CD4-positive, alpha-beta memory T cell (primary cell): ENCODE data around the gene GPT2. TPM values are rescaled to one million over a fixed set of nuclear protein-coding genes. Genes with fewer than 3 reads are reported as not detected.

ENCODE experiments used
- CTCF ChIA-PET: fragments of 350-600 bp; sonication (Branson Sonifier 250); formaldehyde crosslinking; loops from one replicate; lab custom pipeline; 2021; ENCODE audit warnings: inconsistent platforms; ENCODE audit not compliant: partially characterized antibody; lab: Charles Lee
- POLR2A ChIA-PET: fragments of 350-600 bp; sonication (Branson Sonifier 250); formaldehyde crosslinking; loops from one replicate; lab custom pipeline; 2021; ENCODE audit not compliant: partially characterized antibody; lab: Charles Lee
- DNase-seq, 5 donors: peaks; one replicate each; pipeline versions ENCODE4 v3.0.0 to v3.0.0-alpha.2; 2020 to 2022; ENCODE audit warnings: mixed read lengths in 1 of 5
- H3K27ac ChIP-seq: one replicate; pipeline ENCODE4 v1.7.0; 2013; ENCODE audit warnings: low read depth, low read length
- H3K27me3 ChIP-seq: 2 replicates; pipeline ENCODE4 v1.7.0; 2013; ENCODE audit warnings: mild to moderate bottlenecking, low read length, moderate library complexity; ENCODE audit not compliant: insufficient read depth
- H3K36me3 ChIP-seq: 2 replicates; pipeline ENCODE4 v1.7.0; 2013; ENCODE audit warnings: mild to moderate bottlenecking, low read length, moderate library complexity; ENCODE audit not compliant: insufficient read depth
- H3K4me1 ChIP-seq: 2 replicates; pipeline ENCODE4 v1.7.0; 2013; ENCODE audit warnings: mild to moderate bottlenecking, low read length, moderate library complexity; ENCODE audit not compliant: insufficient read depth
- H3K4me3 ChIP-seq, 2 donors: one replicate each; pipeline ENCODE4 v1.7.0; 2013; ENCODE audit warnings: low read length in 2 of 2, mild to moderate bottlenecking in 1 of 2
- H3K9me3 ChIP-seq, 2 donors: one replicate each; pipeline ENCODE4 v1.7.0; 2013; ENCODE audit warnings: low read length in 2 of 2, control low read depth in 1 of 2; ENCODE audit not compliant: control insufficient read depth in 1 of 2
- H3K27ac Mint-ChIP-seq, 7 donors: one replicate each; pipeline ENCODE4 v1.8.0; 2020 to 2021; ENCODE audit warnings: mixed read lengths in 7 of 7, mild to moderate bottlenecking in 6 of 7, inconsistent platforms in 3 of 7, moderate library complexity in 3 of 7
- H3K27me3 Mint-ChIP-seq, 2 donors: one replicate each; pipeline ENCODE4 v1.8.0; 2020 to 2021; ENCODE audit warnings: mixed read lengths in 2 of 2
- H3K36me3 Mint-ChIP-seq, 2 donors: one replicate each; pipeline ENCODE4 v1.8.0; 2020 to 2021; ENCODE audit warnings: mixed read lengths in 2 of 2, inconsistent platforms in 1 of 2, mild to moderate bottlenecking in 1 of 2
- H3K4me1 Mint-ChIP-seq, 4 donors: one replicate each; pipeline ENCODE4 v1.8.0; 2020 to 2021; ENCODE audit warnings: mixed read lengths in 4 of 4, mild to moderate bottlenecking in 1 of 4
- H3K4me3 Mint-ChIP-seq, 8 donors: one replicate each; pipeline ENCODE4 v1.8.0; 2020 to 2021; ENCODE audit warnings: mixed read lengths in 8 of 8, mild to moderate bottlenecking in 7 of 8, moderate library complexity in 6 of 8, inconsistent platforms in 3 of 8
- H3K9me3 Mint-ChIP-seq, 8 donors: one replicate each; pipeline ENCODE4 v1.8.0; 2020 to 2021; ENCODE audit warnings: mixed read lengths in 8 of 8, mild to moderate bottlenecking in 5 of 8, inconsistent platforms in 3 of 8, moderate library complexity in 1 of 8
- intact Hi-C: fragments of 100-400 bp; cut with micrococcal nuclease; formaldehyde crosslinking; loops from one replicate; pipeline ENCODE4 v1.15.1; 2023
- polyA plus RNA-seq, 2 donors: library from polyadenylated mRNA; unstranded; fragments of 300-500 nt; fragmentation: Illumina TruSeq; gene quantifications; one replicate each; pipeline ENCODE4 v1.2.3, GENCODE V29; 2021
- total RNA-seq, 2 experiments: library from RNA; stranded (reverse); gene quantifications; one replicate each; pipeline ENCODE4 v1.2.3, GENCODE V29; 2021

GPT2 gene
- total and polyA plus RNA-seq, 4 experiments from 2014 or later = 0.63 to 1.5 (median 1.2) TPM; not detected in 1

- DNase-seq = no peak
- POLR2A ChIA-PET = no interaction called here
- no peak overlapping the region for H3K27ac ChIP-seq
- intact Hi-C loops = no loop called here
- no peaks in the 10 kb centered on the region for H3K4me1 ChIP-seq
- H3K4me3 ChIP-seq = no peak overlapping the region
- no peaks in the 10 kb centered on the region for H3K36me3 Mint-ChIP-seq
- peaks cover 0 to 7% (median 0%) of the 10 kb centered on the region in 8 donors for H3K9me3 Mint-ChIP-seq
- no peak overlapping the region for H3K4me3 Mint-ChIP-seq
- H3K4me1 Mint-ChIP-seq = no peaks in the 10 kb centered on the region
- CTCF ChIA-PET = interaction anchor here (2.2 kb wide), 1 partner anchor 9 kb away, joined by 10 read pairs; no protein-coding TSS in a partner anchor
- no peaks in the 10 kb centered on the region for H3K9me3 ChIP-seq
- no peaks in the 10 kb centered on the region for H3K36me3 ChIP-seq
- no peak overlapping the region for H3K27ac Mint-ChIP-seq
- H3K27me3 Mint-ChIP-seq = peaks cover 0 to 15% of the 10 kb centered on the region in 2 donors
- H3K27me3 ChIP-seq = no peaks in the 10 kb centered on the region
Measured at GRCh38 chr16:46844771-46845170, 39.4 kb upstream of the GPT2 start.

GRCh38 chr16:46845952-46846351 is 38.2 kb upstream of the GPT2 start:
- no peaks in the 10 kb centered on the region for H3K27me3 ChIP-seq
- H3K9me3 ChIP-seq = no peaks in the 10 kb centered on the region
- H3K27me3 Mint-ChIP-seq = peaks cover 0 to 18% of the 10 kb centered on the region in 2 donors
- no peak overlapping the region for H3K27ac ChIP-seq
- H3K36me3 Mint-ChIP-seq = no peaks in the 10 kb centered on the region
- H3K4me1 ChIP-seq = no peaks in the 10 kb centered on the region
- H3K36me3 ChIP-seq = no peaks in the 10 kb centered on the region
- peaks cover 0 to 7% (median 0%) of the 10 kb centered on the region in 8 donors for H3K9me3 Mint-ChIP-seq
- no peak overlapping the region for H3K27ac Mint-ChIP-seq
- ChIA-PET POLR2A (no interaction called here), CTCF (interaction anchor here (2.2 kb wide), 1 partner anchor 8 kb away, joined by 10 read pairs; no protein-coding TSS in a partner anchor)
- no peaks in the 10 kb centered on the region for H3K4me1 Mint-ChIP-seq
- no peak overlapping the region for H3K4me3 ChIP-seq
- DNase-seq = no peak
- H3K4me3 Mint-ChIP-seq = no peak overlapping the region
- intact Hi-C loops = no loop called here

GRCh38 chr16:46848768-46849764 is 35.1 kb upstream of the GPT2 start:
- Histone ChIP-seq H3K9me3 (no peaks in the 10 kb centered on the region), H3K4me1 (no peaks in the 10 kb centered on the region), H3K27ac (no peak overlapping the region), H3K4me3 (no peak overlapping the region), H3K27me3 (no peaks in the 10 kb centered on the region), H3K36me3 (no peaks in the 10 kb centered on the region)
- H3K4me3 Mint-ChIP-seq = no peak overlapping the region
- H3K4me1 Mint-ChIP-seq = no peaks in the 10 kb centered on the region
- DNase-seq = no peak
- intact Hi-C loops = no loop called here
- ChIA-PET POLR2A (no interaction called here), CTCF (interaction anchor here (1.1 kb wide), 1 partner anchor 81 kb away, joined by 3 read pairs; no protein-coding TSS in a partner anchor)
- peaks cover 0 to 18% of the 10 kb centered on the region in 2 donors for H3K27me3 Mint-ChIP-seq
- H3K27ac Mint-ChIP-seq = no peak overlapping the region
- no peaks in the 10 kb centered on the region for H3K36me3 Mint-ChIP-seq
- H3K9me3 Mint-ChIP-seq = no peaks in the 10 kb centered on the region

DNA sequence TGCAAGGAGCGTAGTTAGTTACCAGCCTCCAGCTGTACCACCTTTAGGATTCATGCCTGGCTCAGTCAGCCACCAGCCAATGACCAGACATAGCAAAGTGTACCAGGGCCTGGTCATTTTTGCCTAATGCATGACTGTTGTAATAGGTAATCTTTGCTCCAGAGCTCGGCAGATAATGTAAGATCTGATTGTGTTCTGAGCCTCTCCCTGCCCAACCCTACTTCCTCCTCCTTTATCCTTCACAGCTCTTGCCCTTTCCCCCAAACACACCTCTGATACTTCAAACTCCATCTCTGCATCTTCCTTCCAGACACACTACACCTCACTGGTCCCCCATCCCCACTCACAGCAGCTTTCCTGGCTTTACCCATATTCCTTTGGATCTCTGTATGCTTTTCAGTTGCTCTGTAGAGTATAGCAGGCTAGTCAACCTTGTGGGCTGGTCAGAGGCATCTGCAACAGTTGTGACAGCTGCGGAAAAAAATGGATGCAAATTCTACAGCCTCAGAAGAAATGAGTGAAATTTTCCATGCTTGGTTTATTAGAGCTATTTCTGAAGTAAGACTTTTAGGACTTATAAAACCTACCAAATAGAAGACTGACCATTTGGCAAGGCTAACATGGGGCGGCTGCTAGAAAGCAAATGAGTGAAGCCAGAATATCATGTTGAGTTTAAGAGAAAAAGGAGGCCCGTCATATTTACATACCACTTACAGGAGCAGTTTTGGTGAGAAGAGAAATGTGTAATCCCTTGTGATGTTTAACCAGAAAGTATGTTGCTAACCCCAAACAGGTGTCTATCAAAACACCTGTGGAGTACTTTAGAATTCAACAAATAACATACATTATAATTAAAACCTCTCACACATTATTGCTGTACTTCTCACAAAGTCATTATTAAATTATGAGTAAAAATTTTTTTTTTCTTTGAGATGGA is 33.3 kb upstream of the GPT2 start:
- CTCF ChIA-PET = interaction anchor here (1.3 to 5.4 kb wide), 2 partner anchors 49 to 59 kb away, joined by 4 to 151 read pairs; no protein-coding TSS in a partner anchor
- no peaks in the 10 kb centered on the region for H3K36me3 Mint-ChIP-seq

DNA sequence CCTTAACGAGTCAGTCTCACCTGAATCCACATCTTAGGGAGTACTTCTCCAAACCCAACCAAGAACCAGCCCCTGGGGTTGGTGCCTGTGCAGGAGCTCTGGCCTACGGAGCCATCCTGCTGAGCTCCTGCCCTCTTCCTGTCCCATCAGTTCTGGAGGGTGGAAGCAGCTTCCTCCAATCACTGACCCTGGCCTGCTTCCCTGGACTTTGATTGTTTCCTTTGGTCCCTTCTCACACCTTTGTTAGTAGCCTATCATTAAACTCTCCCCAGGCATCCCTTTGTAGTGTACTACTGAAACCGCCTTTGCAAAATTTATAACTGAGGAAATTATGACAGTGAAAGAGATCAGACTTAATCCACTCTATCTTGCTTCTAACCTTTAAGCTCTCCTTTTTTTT is 32.0 kb upstream of the GPT2 start:
- Mint-ChIP-seq H3K27ac (peak overlapping the region in 1 of 7 donors; percentile 22), H3K9me3 (no peaks in the 10 kb centered on the region), H3K36me3 (no peaks in the 10 kb centered on the region), H3K4me3 (no peak overlapping the region), H3K27me3 (peaks cover 1 to 14% of the 10 kb centered on the region in 2 donors), H3K4me1 (no peaks in the 10 kb centered on the region)
- no peaks in the 10 kb centered on the region for H3K36me3 ChIP-seq
- intact Hi-C loops = loop anchor here (10.0 kb wide), 1 partner anchor 1313 kb away; no protein-coding TSS in a partner anchor
- H3K27me3 ChIP-seq = no peaks in the 10 kb centered on the region
- H3K27ac ChIP-seq = no peak overlapping the region
- ChIA-PET CTCF (interaction anchor here (1.1 to 5.4 kb wide), 4 partner anchors 11 to 78 kb away, joined by 3 to 151 read pairs (median 9); no protein-coding TSS in a partner anchor), POLR2A (no interaction called here)
- H3K9me3 ChIP-seq = no peaks in the 10 kb centered on the region
- DNase-seq = no peak
- H3K4me1 ChIP-seq = no peaks in the 10 kb centered on the region
- H3K4me3 ChIP-seq = no peak overlapping the region

More for the DNA sequence above, 33.3 kb upstream of the GPT2 start:
- Histone ChIP-seq H3K27ac (no peak overlapping the region), H3K27me3 (no peaks in the 10 kb centered on the region), H3K4me1 (no peaks in the 10 kb centered on the region), H3K9me3 (no peaks in the 10 kb centered on the region), H3K4me3 (no peak overlapping the region), H3K36me3 (no peaks in the 10 kb centered on the region)
- no peaks in the 10 kb centered on the region for H3K9me3 Mint-ChIP-seq
- no peak for DNase-seq
- intact Hi-C loops = loop anchor here (10.0 kb wide), 1 partner anchor 1314 kb away; no protein-coding TSS in a partner anchor
- POLR2A ChIA-PET = no interaction called here
- H3K4me1 Mint-ChIP-seq = no peaks in the 10 kb centered on the region
- H3K27ac Mint-ChIP-seq = no peak overlapping the region
- peaks cover 1 to 16% of the 10 kb centered on the region in 2 donors for H3K27me3 Mint-ChIP-seq
- H3K4me3 Mint-ChIP-seq = no peak overlapping the region

DNA sequence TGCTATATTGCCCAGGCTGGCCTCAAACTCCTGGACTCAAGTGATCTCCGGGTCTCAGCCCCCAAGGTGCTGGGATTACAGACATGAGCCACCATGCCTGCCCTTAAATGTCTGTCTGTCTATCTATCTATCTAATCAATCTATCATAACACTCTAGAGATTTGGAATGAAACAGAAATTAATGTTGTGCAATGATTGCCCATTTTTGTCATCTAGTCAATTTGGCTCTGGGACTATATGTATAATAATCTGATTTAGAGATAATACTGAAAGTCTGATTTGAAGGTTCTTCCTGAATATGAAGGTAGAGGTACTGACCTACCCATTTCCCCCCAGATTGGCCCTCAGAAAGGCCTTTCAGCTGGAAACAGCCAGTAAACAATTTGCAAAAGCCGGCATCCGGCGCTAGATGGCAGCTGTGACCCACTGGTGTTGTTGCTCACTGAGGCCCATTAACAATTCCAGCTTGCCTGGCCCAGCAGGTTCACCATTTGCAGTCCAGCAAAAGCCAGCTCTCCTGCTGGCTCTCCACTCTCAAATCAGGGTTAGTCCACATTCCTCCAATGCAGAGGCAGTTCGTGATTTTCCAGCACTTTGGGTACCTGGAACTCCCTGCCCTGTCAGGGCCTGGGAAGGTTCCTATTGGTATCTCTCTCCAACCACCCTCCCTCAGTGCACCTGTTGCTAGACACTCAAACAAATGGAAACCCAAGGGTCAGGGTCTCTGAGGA is 30.3 kb upstream of the GPT2 start:
- POLR2A ChIA-PET = interaction anchor here (1.4 kb wide), 2 partner anchors 52 to 1311 kb away, joined by 3 read pairs; no protein-coding TSS in a partner anchor
- Histone ChIP-seq H3K4me1 (no peaks in the 10 kb centered on the region), H3K4me3 (no peak overlapping the region), H3K9me3 (no peaks in the 10 kb centered on the region), H3K27ac (no peak overlapping the region), H3K27me3 (no peaks in the 10 kb centered on the region), H3K36me3 (no peaks in the 10 kb centered on the region)
- no peaks in the 10 kb centered on the region for H3K36me3 Mint-ChIP-seq
- no peaks in the 10 kb centered on the region for H3K9me3 Mint-ChIP-seq
- CTCF ChIA-PET = interaction anchor here (0.7 to 5.4 kb wide), 23 partner anchors 8 to 1311 kb away, joined by 3 to 151 read pairs (median 4); no protein-coding TSS in a partner anchor
- H3K27ac Mint-ChIP-seq = no peak overlapping the region
- peak in 4 of 5 donors; percentile 34 to 55 (median 46) for DNase-seq
- H3K4me3 Mint-ChIP-seq = no peak overlapping the region
- intact Hi-C loops = loop anchor here (1.0 to 10.0 kb wide), 2 partner anchors 55 to 1311 kb away; no protein-coding TSS in a partner anchor
- peaks cover 0 to 2% (median 0%) of the 10 kb centered on the region in 4 donors for H3K4me1 Mint-ChIP-seq
- H3K27me3 Mint-ChIP-seq = peaks cover 1 to 7% of the 10 kb centered on the region in 2 donors
